Endothelial cell of umbilical vein (primary cell): ENCODE measurements around the gene NLRP11. TPM values are rescaled to one million over a fixed set of nuclear protein-coding genes. Genes with fewer than 3 reads are reported as not detected.

Experiments used
- BruUV-seq: library from RNA; stranded (reverse); fragments of 400-500 nt; replicated peaks from 2 replicates; lab custom pipeline; 2021; lab: Mats Ljungman, UMichigan
- CTCF ChIA-PET: fragments of 300-600, 350-600 bp; sonication (Branson Sonifier 250); formaldehyde crosslinking; loops from one replicate; lab custom pipeline; 2021; ENCODE audit warnings: antibody characterized with exemption, inconsistent platforms; lab: Charles Lee
- POLR2A ChIA-PET: fragments of 300-600, 350-600 bp; sonication (Branson Sonifier 250); formaldehyde crosslinking; loops from one replicate; lab custom pipeline; 2021; ENCODE audit warnings: antibody characterized with exemption, inconsistent platforms; lab: Charles Lee
- DNase-seq: peaks from one replicate; pipeline ENCODE4 v3.0.0-alpha.2; 2011; ENCODE audit warnings: low read depth, low spot score
- FAIRE-seq: peaks from 2 replicates; lab custom pipeline; 2011; peaks lifted over from hg19 to GRCh38; lab: Jason Lieb, UNC
- H2AFZ ChIP-seq: 2 replicates; pipeline ENCODE4 v1.6.0; 2012; ENCODE audit warnings: low read depth, low read length, control low read depth, inconsistent platforms
- H3K27ac ChIP-seq: 2 replicates; pipeline ENCODE4 v1.5.1; 2011; ENCODE audit warnings: low read depth, mild to moderate bottlenecking, control low read depth, low read length, moderate library complexity; ENCODE audit not compliant: insufficient read depth
- H3K27me3 ChIP-seq, 2 experiments: 2 replicates each; pipeline versions ENCODE4 v1.6.0 to v1.6.1; 2011; ENCODE audit warnings: low read length in 2 of 2, mixed read lengths in 1 of 2; ENCODE audit not compliant: control insufficient read depth in 2 of 2, insufficient read depth in 2 of 2
- H3K36me3 ChIP-seq, 2 experiments: 2 replicates in 1 of 2; 3 replicates in 1 of 2; pipeline ENCODE4 v1.5.1; 2011; ENCODE audit warnings: low read length in 2 of 2, mild to moderate bottlenecking in 1 of 2, moderate library complexity in 1 of 2; ENCODE audit not compliant: control insufficient read depth in 2 of 2, insufficient read depth in 2 of 2; ENCODE audit errors: extremely low read depth in 1 of 2
- H3K4me1 ChIP-seq: 3 replicates; pipeline ENCODE4 v1.5.1; 2011; ENCODE audit warnings: mild to moderate bottlenecking, low read length; ENCODE audit not compliant: control insufficient read depth, insufficient read depth; ENCODE audit errors: extremely low read depth
- H3K4me2 ChIP-seq: 2 replicates; pipeline ENCODE4 v1.6.1; 2011; ENCODE audit warnings: low read length, control low read depth, mixed read lengths; ENCODE audit not compliant: insufficient read depth
- H3K4me3 ChIP-seq, 3 experiments: fragments of 200-600 bp in 1 of 3; sonication (generic), shearing (Covaris generic) in 1 of 3; replicated peaks in 1 of 3; 2 replicates each; pipeline ENCODE4 v1.5.1; 2011 to 2016; ENCODE audit warnings: control low read depth in 3 of 3, low read length in 3 of 3, mild to moderate bottlenecking in 2 of 3, inconsistent platforms in 1 of 3, low read depth in 1 of 3, moderate library complexity in 1 of 3; ENCODE audit not compliant: insufficient read depth in 1 of 3
- H3K79me2 ChIP-seq: 2 replicates; pipeline ENCODE4 v1.6.0; 2012; ENCODE audit warnings: low read length, inconsistent platforms; ENCODE audit not compliant: control insufficient read depth, insufficient read depth
- H3K9ac ChIP-seq: replicated peaks from 2 replicates; pipeline ENCODE3; 2011; ENCODE audit warnings: low read length, control low read depth; ENCODE audit not compliant: insufficient read depth; ENCODE audit errors: extremely low read depth
- H3K9me1 ChIP-seq: replicated peaks from 3 replicates; pipeline ENCODE4 v1.6.0; 2011; ENCODE audit warnings: mild to moderate bottlenecking, low read length; ENCODE audit not compliant: control insufficient read depth, insufficient read depth; ENCODE audit errors: extremely low read depth
- H3K9me3 ChIP-seq: replicated peaks from 2 replicates; pipeline ENCODE4 v1.5.1; 2012; ENCODE audit warnings: low read length, inconsistent platforms; ENCODE audit not compliant: control insufficient read depth, insufficient read depth
- H4K20me1 ChIP-seq: replicated peaks from 2 replicates; pipeline ENCODE3; 2011; ENCODE audit warnings: mild to moderate bottlenecking, low read length; ENCODE audit not compliant: control insufficient read depth, insufficient read depth; ENCODE audit errors: extremely low read depth
- EZH2 ChIP-seq: IDR thresholded peaks from 2 replicates; pipeline ENCODE4 v1.6.1; 2012; ENCODE audit warnings: borderline replicate concordance, low read depth, mild to moderate bottlenecking, moderate library complexity, low read length, inconsistent platforms; ENCODE audit not compliant: severe bottlenecking
- FOS ChIP-seq: IDR thresholded peaks from 2 replicates; pipeline ENCODE4 v1.6.1; 2011; ENCODE audit warnings: mild to moderate bottlenecking, low read length, moderate library complexity, borderline replicate concordance; ENCODE audit not compliant: insufficient read depth
- GATA2 ChIP-seq: IDR thresholded peaks from 2 replicates; pipeline ENCODE4 v1.7.0; 2011; ENCODE audit warnings: low read depth, mild to moderate bottlenecking, moderate library complexity, mixed read lengths, low read length; ENCODE audit not compliant: insufficient read length, insufficient read depth
- JUN ChIP-seq: IDR thresholded peaks from 2 replicates; pipeline ENCODE4 v1.6.1; 2011; ENCODE audit warnings: borderline replicate concordance, low read depth; ENCODE audit not compliant: insufficient read length, insufficient read depth
- MYC ChIP-seq: IDR thresholded peaks from one replicate; pipeline ENCODE4 v1.6.1; 2011; ENCODE audit warnings: mild to moderate bottlenecking, low read depth, low read length
- POLR2A ChIP-seq: IDR thresholded peaks from 2 replicates; pipeline ENCODE4 v1.6.1; 2012; ENCODE audit warnings: low read depth, mild to moderate bottlenecking, control low read depth, low read length
- POLR2AphosphoS5 ChIP-seq: IDR thresholded peaks from 2 replicates; pipeline ENCODE4 v1.6.1; 2012; ENCODE audit warnings: low read depth, mild to moderate bottlenecking, control low read depth, low read length, moderate library complexity; ENCODE audit not compliant: insufficient read depth
- dilution Hi-C: fragments of 300-500 bp; cut with MboI; formaldehyde crosslinking; loops from one replicate; pipeline ENCODE4 v1.15.0; 2019; ENCODE audit warnings: low sequenced_read_pairs; ENCODE audit not compliant: extremely low pct_ligation_motif_present
- intact Hi-C: fragments of 100-400 bp; cut with micrococcal nuclease; formaldehyde crosslinking; loops from one replicate; pipeline ENCODE4 v1.10.0; 2022
- polyA plus RNA-seq, 4 experiments: library from polyadenylated mRNA; depleted of rRNA in 3 of 4; stranded (reverse) in 3 of 4; unstranded in 1 of 4; fragments of >200 nt; gene quantifications; 2 replicates each; pipeline versions ENCODE4 v1.2.1 to v1.2.3, GENCODE V29; 2011 to 2012; ENCODE audit warnings: missing spikeins in 1 of 4
- total RNA-seq: library from RNA; stranded (reverse); gene quantifications from 2 replicates; pipeline ENCODE4 v1.2.3, GENCODE V29; 2021
- TF ChIP-seq, protein P1 (sequence below), 2 donors: IDR thresholded peaks; 1 replicate in 1 of 2; 2 replicates in 1 of 2; pipeline ENCODE4 v1.5.1; 2011; ENCODE audit warnings: low read length in 2 of 2, mild to moderate bottlenecking in 2 of 2, moderate library complexity in 2 of 2, control low read depth in 1 of 2, inconsistent platforms in 1 of 2, low read depth in 1 of 2; ENCODE audit not compliant: insufficient read depth in 1 of 2; ENCODE audit errors: extremely low read depth in 1 of 2
- TF ChIP-seq, protein P2 (sequence below): IDR thresholded peaks from 2 replicates; pipeline ENCODE4 v1.6.1; 2011; ENCODE audit not compliant: insufficient read depth, insufficient read length

The NLRP11 gene
- total and polyA plus RNA-seq, 2 donors (not counting 3 experiments of a cell fraction or from before 2014, with no cell fraction given), result not detected

DNA sequence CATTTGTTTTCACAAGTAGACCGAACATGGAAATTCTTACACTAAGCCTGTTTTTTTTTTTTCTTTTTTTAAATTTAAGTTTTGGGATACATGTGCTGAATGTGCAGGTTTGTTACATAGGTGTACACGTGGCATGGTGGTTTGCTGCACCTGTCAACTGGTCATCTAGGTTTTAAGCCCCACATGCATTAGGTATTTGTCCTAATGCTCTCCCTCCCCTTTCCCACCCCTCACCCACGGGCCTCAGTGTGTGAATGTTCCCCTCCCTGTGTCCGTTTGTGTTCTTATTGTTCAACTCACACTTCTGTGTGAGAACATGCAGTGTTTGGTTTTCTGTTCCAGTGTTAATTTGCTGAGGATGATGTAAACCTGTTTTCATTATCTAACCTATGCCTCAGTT lies 7.1 kb upstream of the NLRP11 start:
- Histone ChIP-seq H3K4me1 (no peaks in the 10 kb centered on the region), H3K79me2 (no peaks in the 10 kb centered on the region), H2AFZ (no peak overlapping the region), H3K27me3 (no peaks in the 10 kb centered on the region), H3K4me2 (no peak overlapping the region), H3K9ac (no peak overlapping the region), H3K27ac (no peak overlapping the region), H4K20me1 (no peaks in the 10 kb centered on the region), H3K36me3 (no peaks in the 10 kb centered on the region), H3K4me3 (no peak overlapping the region), H3K9me1 (no peaks in the 10 kb centered on the region), H3K9me3 (peaks cover 2% of the 10 kb centered on the region)
- intact Hi-C loops (no loop called here), dilution Hi-C loops (no loop called here)
- CTCF ChIA-PET, result no interaction called here
- no peak for FAIRE-seq
- DNase-seq, result no peak
- POLR2A ChIA-PET, result no interaction called here
- BruUV-seq, result no TSS peak
- no peak for TF ChIP-seq JUN
- TF ChIP-seq POLR2A, result no peak
- TF ChIP-seq FOS, result no peak
- TF ChIP-seq, protein P1, sequence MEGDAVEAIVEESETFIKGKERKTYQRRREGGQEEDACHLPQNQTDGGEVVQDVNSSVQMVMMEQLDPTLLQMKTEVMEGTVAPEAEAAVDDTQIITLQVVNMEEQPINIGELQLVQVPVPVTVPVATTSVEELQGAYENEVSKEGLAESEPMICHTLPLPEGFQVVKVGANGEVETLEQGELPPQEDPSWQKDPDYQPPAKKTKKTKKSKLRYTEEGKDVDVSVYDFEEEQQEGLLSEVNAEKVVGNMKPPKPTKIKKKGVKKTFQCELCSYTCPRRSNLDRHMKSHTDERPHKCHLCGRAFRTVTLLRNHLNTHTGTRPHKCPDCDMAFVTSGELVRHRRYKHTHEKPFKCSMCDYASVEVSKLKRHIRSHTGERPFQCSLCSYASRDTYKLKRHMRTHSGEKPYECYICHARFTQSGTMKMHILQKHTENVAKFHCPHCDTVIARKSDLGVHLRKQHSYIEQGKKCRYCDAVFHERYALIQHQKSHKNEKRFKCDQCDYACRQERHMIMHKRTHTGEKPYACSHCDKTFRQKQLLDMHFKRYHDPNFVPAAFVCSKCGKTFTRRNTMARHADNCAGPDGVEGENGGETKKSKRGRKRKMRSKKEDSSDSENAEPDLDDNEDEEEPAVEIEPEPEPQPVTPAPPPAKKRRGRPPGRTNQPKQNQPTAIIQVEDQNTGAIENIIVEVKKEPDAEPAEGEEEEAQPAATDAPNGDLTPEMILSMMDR (IDR thresholded peaks at IDR 0.05; ENCODE audit: extremely low read depth in 1 of 2, insufficient read depth in 1 of 2, low read depth in 1 of 2, low read length in 2 of 2), result no peak
- no peak for TF ChIP-seq GATA2
- TF ChIP-seq, protein P2, sequence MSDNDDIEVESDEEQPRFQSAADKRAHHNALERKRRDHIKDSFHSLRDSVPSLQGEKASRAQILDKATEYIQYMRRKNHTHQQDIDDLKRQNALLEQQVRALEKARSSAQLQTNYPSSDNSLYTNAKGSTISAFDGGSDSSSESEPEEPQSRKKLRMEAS, result no peak
- TF ChIP-seq POLR2AphosphoS5, result no peak
- TF ChIP-seq MYC, result no peak
- no peak for TF ChIP-seq EZH2
